K562 (cell line): ENCODE data around the gene KLHL22. TPM values are rescaled to one million over a fixed set of nuclear protein-coding genes. Genes with fewer than 3 reads are reported as not detected.

ENCODE experiments used
- CBFB ChIP-seq: sonication (generic); formaldehyde crosslinking; IDR thresholded peaks from 2 replicates; pipeline ENCODE4 v1.4.0; 2020; ENCODE audit warnings: mild to moderate bottlenecking, missing genetic modification reagents
- CHCHD3 ChIP-seq: fragments of 250-450 bp; sonication (Bioruptor Pico); IDR thresholded peaks from 2 replicates; pipeline ENCODE4 v2.1.2; 2022; ENCODE audit warnings: mild to moderate bottlenecking
- CXXC5 ChIP-seq: fragments of 250-450 bp; sonication (Bioruptor Pico); IDR thresholded peaks from 2 replicates; pipeline ENCODE4 v1.8.0; 2022; ENCODE audit warnings: inconsistent platforms, mild to moderate bottlenecking, moderate library complexity
- HDAC2 ChIP-seq: fragments of 450-650 bp; IDR thresholded peaks from 2 replicates; pipeline ENCODE4 v1.6.1; 2016; ENCODE audit warnings: mild to moderate bottlenecking
- MCM2 ChIP-seq: fragments of 450-650 bp; IDR thresholded peaks from 2 replicates; pipeline ENCODE4 v1.6.1; 2017; ENCODE audit warnings: low read depth, mild to moderate bottlenecking
- SMARCA4 ChIP-seq: fragments of 450-650 bp; IDR thresholded peaks from 2 replicates; pipeline ENCODE4 v1.6.1; 2016
- SPI1 ChIP-seq: IDR thresholded peaks from 2 replicates; pipeline ENCODE4 v1.6.1; 2011; ENCODE audit warnings: low read depth, low read length, control low read depth, borderline replicate concordance
- TOE1 ChIP-seq, 2 experiments: fragments of 450-650 bp in 1 of 2; sonication (generic) in 1 of 2; formaldehyde crosslinking in 1 of 2; IDR thresholded peaks; 2 replicates each; pipeline versions ENCODE4 v1.7.1 to v1.8.0; 2016 to 2022; ENCODE audit warnings: borderline replicate concordance in 2 of 2, mild to moderate bottlenecking in 2 of 2, antibody characterized with exemption in 1 of 2, inconsistent platforms in 1 of 2, low read depth in 1 of 2, missing genetic modification reagents in 1 of 2, moderate library complexity in 1 of 2
- XRCC4 ChIP-seq: IDR thresholded peaks from one replicate; pipeline ENCODE4 v1.6.1; 2011; ENCODE audit not compliant: insufficient read depth, insufficient read length; ENCODE audit errors: extremely low read depth
- ZNF174 ChIP-seq: fragments of 250-450 bp; sonication (Bioruptor Pico); IDR thresholded peaks from 2 replicates; pipeline ENCODE4 v1.4.0; 2020; ENCODE audit warnings: mild to moderate bottlenecking
- ZNF224 ChIP-seq: sonication (generic); formaldehyde crosslinking; IDR thresholded peaks from 2 replicates; pipeline ENCODE4 v1.8.0; 2022; ENCODE audit warnings: mild to moderate bottlenecking, missing genetic modification reagents
- ZNF41 ChIP-seq: fragments of 250-450 bp; sonication (Bioruptor Pico); conservative IDR thresholded peaks from 2 replicates; pipeline ENCODE4 v1.4.0; 2020; ENCODE audit warnings: mild to moderate bottlenecking
- polyA plus RNA-seq, 8 experiments: library from polyadenylated mRNA; depleted of rRNA in 4 of 8; stranded (reverse) in 5 of 8; unstranded in 3 of 8; fragments of >200 nt; fragmentation: Nextera tagmentation in 2 of 8; fragmentation: Illumina TruSeq in 1 of 8; extraction: Ambion mirVana in 2 of 8; extraction: Trizol in 1 of 8; gene quantifications; 2 replicates each; pipeline versions ENCODE4 v1.2.1 to v1.2.3, GENCODE V29; 2011 to 2014; ENCODE audit warnings: inconsistent platforms in 1 of 8, missing spikeins in 1 of 8
- total RNA-seq, 7 experiments: library from RNA; depleted of rRNA in 6 of 7; stranded (reverse); fragments of >200 nt in 6 of 7; fragmentation: Illumina TruSeq in 2 of 7; extraction: Trizol in 2 of 7; gene quantifications; 2 replicates each; pipeline versions ENCODE4 v1.2.1 to v1.2.3, GENCODE V29; 2011 to 2021; ENCODE audit warnings: low replicate concordance in 1 of 7
- TF ChIP-seq, protein P1 (sequence below): sonication (generic); formaldehyde crosslinking; IDR thresholded peaks from 2 replicates; pipeline ENCODE4 v1.8.0; 2022; ENCODE audit warnings: mild to moderate bottlenecking, low read depth, missing genetic modification reagents
- TF ChIP-seq, protein P2 (sequence below): fragments of 450-650 bp; IDR thresholded peaks from one replicate; pipeline ENCODE4 v1.6.1; 2018; ENCODE audit warnings: mild to moderate bottlenecking, moderate library complexity; ENCODE audit not compliant: partially characterized antibody
- TF ChIP-seq, protein P3 (sequence below): IDR thresholded peaks from 2 replicates; pipeline ENCODE4 v1.6.1; 2014; ENCODE audit warnings: antibody characterized with exemption
- TF ChIP-seq, protein P4 (sequence below), 2 experiments: fragments of 200-800 bp in 1 of 2; sonication (Bioruptor generic) in 1 of 2; sonication (generic) in 1 of 2; formaldehyde crosslinking in 1 of 2; IDR thresholded peaks in 1 of 2; conservative IDR thresholded peaks in 1 of 2; 2 replicates each; pipeline versions ENCODE4 v1.5.0 to v1.6.1; 2016 to 2020; ENCODE audit warnings: missing compliant biosample characterization in 1 of 2, missing genetic modification characterization in 1 of 2, missing genetic modification reagents in 1 of 2

The KLHL22 gene
- total and polyA plus RNA-seq, 9 of the 15 experiments (the other 6 are each of a cell fraction or from before 2014, with no cell fraction given) = 1.3 to 25.6 (median 15.2) TPM

DNA sequence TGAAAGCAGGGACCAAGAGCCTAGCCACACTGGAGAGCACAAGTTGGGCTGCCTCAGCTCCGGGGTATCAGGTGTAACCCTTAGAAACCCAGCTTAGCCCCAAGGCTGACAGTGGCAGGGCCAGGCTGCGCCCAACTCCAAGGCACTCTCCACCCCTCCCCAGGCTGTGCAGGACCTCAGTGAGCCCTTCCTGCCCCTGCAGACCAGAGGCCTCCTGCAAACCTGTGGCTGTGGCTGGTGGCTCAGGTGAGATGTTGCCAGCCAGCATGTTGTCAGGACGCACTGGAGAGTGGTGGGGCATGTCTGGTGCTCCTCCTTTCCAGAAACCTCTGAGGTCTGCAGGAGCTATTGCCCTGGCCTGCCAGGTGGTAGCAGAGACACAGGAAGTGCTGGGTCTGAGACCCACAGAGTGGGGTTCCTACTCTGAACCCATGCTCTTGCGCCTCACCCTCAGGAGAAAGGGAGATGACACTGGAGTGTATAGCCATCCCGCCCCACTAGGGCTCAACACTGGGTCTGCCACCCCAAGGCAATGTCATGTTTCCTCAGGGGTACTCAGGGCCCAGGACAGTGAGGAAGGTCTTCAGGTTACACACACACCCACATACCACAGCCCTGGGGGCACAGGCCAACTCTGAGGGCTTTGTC lies 55.5 kb downstream of the KLHL22 start (continued):
- TF ChIP-seq CBFB (CRISPR knock-in tag) = 0 out of 2 replicates have a peak, but pooled peaks have one; percentile 59
- TF ChIP-seq, protein P1, sequence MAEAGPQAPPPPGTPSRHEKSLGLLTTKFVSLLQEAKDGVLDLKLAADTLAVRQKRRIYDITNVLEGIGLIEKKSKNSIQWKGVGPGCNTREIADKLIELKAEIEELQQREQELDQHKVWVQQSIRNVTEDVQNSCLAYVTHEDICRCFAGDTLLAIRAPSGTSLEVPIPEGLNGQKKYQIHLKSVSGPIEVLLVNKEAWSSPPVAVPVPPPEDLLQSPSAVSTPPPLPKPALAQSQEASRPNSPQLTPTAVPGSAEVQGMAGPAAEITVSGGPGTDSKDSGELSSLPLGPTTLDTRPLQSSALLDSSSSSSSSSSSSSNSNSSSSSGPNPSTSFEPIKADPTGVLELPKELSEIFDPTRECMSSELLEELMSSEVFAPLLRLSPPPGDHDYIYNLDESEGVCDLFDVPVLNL = peak; percentile 68; the same call in 1 of the 2 replicates
- TF ChIP-seq MCM2 = no peak
- no peak for TF ChIP-seq ZNF224 (CRISPR knock-in tag)
- TF ChIP-seq SPI1 = no peak
- no peak for TF ChIP-seq SMARCA4
- TF ChIP-seq, protein P2, sequence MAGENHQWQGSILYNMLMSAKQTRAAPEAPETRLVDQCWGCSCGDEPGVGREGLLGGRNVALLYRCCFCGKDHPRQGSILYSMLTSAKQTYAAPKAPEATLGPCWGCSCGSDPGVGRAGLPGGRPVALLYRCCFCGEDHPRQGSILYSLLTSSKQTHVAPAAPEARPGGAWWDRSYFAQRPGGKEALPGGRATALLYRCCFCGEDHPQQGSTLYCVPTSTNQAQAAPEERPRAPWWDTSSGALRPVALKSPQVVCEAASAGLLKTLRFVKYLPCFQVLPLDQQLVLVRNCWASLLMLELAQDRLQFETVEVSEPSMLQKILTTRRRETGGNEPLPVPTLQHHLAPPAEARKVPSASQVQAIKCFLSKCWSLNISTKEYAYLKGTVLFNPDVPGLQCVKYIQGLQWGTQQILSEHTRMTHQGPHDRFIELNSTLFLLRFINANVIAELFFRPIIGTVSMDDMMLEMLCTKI = no peak
- TF ChIP-seq, protein P3, sequence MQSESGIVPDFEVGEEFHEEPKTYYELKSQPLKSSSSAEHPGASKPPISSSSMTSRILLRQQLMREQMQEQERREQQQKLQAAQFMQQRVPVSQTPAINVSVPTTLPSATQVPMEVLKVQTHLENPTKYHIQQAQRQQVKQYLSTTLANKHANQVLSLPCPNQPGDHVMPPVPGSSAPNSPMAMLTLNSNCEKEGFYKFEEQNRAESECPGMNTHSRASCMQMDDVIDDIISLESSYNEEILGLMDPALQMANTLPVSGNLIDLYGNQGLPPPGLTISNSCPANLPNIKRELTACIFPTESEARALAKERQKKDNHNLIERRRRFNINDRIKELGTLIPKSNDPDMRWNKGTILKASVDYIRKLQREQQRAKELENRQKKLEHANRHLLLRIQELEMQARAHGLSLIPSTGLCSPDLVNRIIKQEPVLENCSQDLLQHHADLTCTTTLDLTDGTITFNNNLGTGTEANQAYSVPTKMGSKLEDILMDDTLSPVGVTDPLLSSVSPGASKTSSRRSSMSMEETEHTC = no peak
- no peak for TF ChIP-seq ZNF41 (CRISPR knock-in tag)
- TF ChIP-seq ZNF174 (CRISPR knock-in tag) = no peak
- TF ChIP-seq HDAC2 = no peak
- TF ChIP-seq CXXC5 (CRISPR knock-in tag) = no peak
- TF ChIP-seq, protein P4, sequence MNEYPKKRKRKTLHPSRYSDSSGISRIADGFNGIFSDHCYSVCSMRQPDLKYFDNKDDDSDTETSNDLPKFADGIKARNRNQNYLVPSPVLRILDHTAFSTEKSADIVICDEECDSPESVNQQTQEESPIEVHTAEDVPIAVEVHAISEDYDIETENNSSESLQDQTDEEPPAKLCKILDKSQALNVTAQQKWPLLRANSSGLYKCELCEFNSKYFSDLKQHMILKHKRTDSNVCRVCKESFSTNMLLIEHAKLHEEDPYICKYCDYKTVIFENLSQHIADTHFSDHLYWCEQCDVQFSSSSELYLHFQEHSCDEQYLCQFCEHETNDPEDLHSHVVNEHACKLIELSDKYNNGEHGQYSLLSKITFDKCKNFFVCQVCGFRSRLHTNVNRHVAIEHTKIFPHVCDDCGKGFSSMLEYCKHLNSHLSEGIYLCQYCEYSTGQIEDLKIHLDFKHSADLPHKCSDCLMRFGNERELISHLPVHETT (CRISPR knock-in tag; conservative IDR thresholded peaks at IDR 0.05 in 1 of 2, IDR thresholded peaks at IDR 0.05 in 1 of 2) = no peak
- TF ChIP-seq CHCHD3 (CRISPR knock-in tag) = no peak
- TF ChIP-seq TOE1 (IDR thresholded peaks at IDR 0.05; ENCODE audit: borderline replicate concordance) = no peak
- no peak; the same call in 1 of the 2 replicates for TF ChIP-seq TOE1 (CRISPR knock-in tag; IDR thresholded peaks at IDR 0.05; ENCODE audit: borderline replicate concordance, low read depth)
- no peak for TF ChIP-seq XRCC4
- TF ChIP-seq, all 486 proteins: peak for 26
